Testis (tissue), 3 donors: ENCODE data around the gene NPAS3. TPM values are rescaled to one million over a fixed set of nuclear protein-coding genes. Genes with fewer than 3 reads are reported as not detected.

Experiments
- DNase-seq: peaks from one replicate; pipeline ENCODE4 v3.0.0-alpha.2; 2019
- H3K27ac ChIP-seq, 2 donors: fragments of 200-600 bp; sonication (generic); one replicate each; pipeline ENCODE4 v1.5.1; 2019
- H3K27me3 ChIP-seq: fragments of 200-600 bp; sonication (generic); one replicate; pipeline ENCODE4 v1.5.1; 2019
- H3K36me3 ChIP-seq: fragments of 200-600 bp; sonication (generic); one replicate; pipeline ENCODE4 v1.5.1; 2017; ENCODE audit warnings: low read depth; ENCODE audit errors: missing control alignments
- H3K4me1 ChIP-seq: fragments of 200-600 bp; sonication (generic); one replicate; pipeline ENCODE4 v1.5.1; 2019
- H3K4me3 ChIP-seq, 2 donors: fragments of 200-600 bp; sonication (generic); one replicate each; pipeline ENCODE4 v1.5.1; 2017 to 2019
- H3K9me3 ChIP-seq: fragments of 200-600 bp; sonication (generic); one replicate; pipeline ENCODE4 v1.5.1; 2017
- CTCF ChIP-seq, 3 experiments: fragments of 450-650 bp in 2 of 3; fragments of 200-600 bp in 1 of 3; sonication (generic) in 1 of 3; IDR thresholded peaks; one replicate each; pipeline ENCODE4 v1.5.1; 2016 to 2019; ENCODE audit warnings: antibody characterized with exemption in 3 of 3, mild to moderate bottlenecking in 2 of 3, moderate library complexity in 1 of 3
- POLR2A ChIP-seq: fragments of 450-650 bp; IDR thresholded peaks from one replicate; pipeline ENCODE4 v1.6.1; 2017; ENCODE audit warnings: antibody characterized with exemption, mild to moderate bottlenecking, moderate library complexity
- WGBS, 2 donors: methylation state at CpG; one replicate each; pipeline ENCODE4 v1.1.5; 2018; 5-methylcytosine and 5-hydroxymethylcytosine counted together
- intact Hi-C: fragments of 100-400 bp; cut with DNase I; formaldehyde crosslinking; loops from one replicate; pipeline ENCODE4 v1.15.1; 2023; ENCODE audit warnings: low total_unique reads
- polyA plus RNA-seq: library from polyadenylated mRNA; stranded (reverse); fragments of 350-450 nt; fragmentation: Illumina TruSeq; extraction: RNeasy Lipid Tissue Mini Kit (QIAGEN cat#74804); gene quantifications from one replicate; pipeline ENCODE4 v1.2.3, GENCODE V29; 2014; ENCODE audit warnings: low read depth, low replicate concordance; ENCODE audit not compliant: insufficient read depth
- total RNA-seq, 2 donors: library from RNA; depleted of rRNA; stranded (reverse); fragments of >200 nt; gene quantifications; one replicate each; pipeline ENCODE4 v1.2.3, GENCODE V29; 2016

NPAS3 gene
- total and polyA plus RNA-seq, 3 donors from 2014 or later, result 1.1 to 3.7 (median 1.8) TPM

- Histone ChIP-seq H3K27ac (no peak overlapping the region), H3K36me3 (no peaks in the 10 kb centered on the region), H3K9me3 (no peaks in the 10 kb centered on the region), H3K4me3 (no peak overlapping the region), H3K4me1 (no peaks in the 10 kb centered on the region), H3K27me3 (no peaks in the 10 kb centered on the region)
- 87 to 88% methylated on average over 11 of the region's 11 CpGs for WGBS, 2 donors
- intact Hi-C loops, result no loop called here
- TF ChIP-seq POLR2A (no peak), CTCF (IDR thresholded peaks at IDR 0.05) (no peak)
- DNase-seq, result no peak
Observed at GRCh38 chr14:33449703-33450395, 511.2 kb downstream of the NPAS3 start.

- DNase-seq, result no peak
- H3K27ac ChIP-seq, result no peak overlapping the region
- H3K36me3 ChIP-seq, result no peaks in the 10 kb centered on the region
- 71 to 84% methylated on average over 2 of the region's 2 CpGs for WGBS, 2 donors
- TF ChIP-seq POLR2A (no peak), CTCF (IDR thresholded peaks at IDR 0.05) (no peak)
- H3K9me3 ChIP-seq, result no peaks in the 10 kb centered on the region
- intact Hi-C loops, result no loop called here
- no peaks in the 10 kb centered on the region for H3K4me1 ChIP-seq
- H3K27me3 ChIP-seq, result no peaks in the 10 kb centered on the region
- H3K4me3 ChIP-seq, result no peak overlapping the region
Observed at GRCh38 chr14:33450416-33450815, 511.7 kb downstream of the NPAS3 start.

GRCh38 chr14:33451211-33451610, 512.5 kb downstream of the NPAS3 start:
- no peaks in the 10 kb centered on the region for H3K4me1 ChIP-seq
- no peaks in the 10 kb centered on the region for H3K27me3 ChIP-seq
- H3K36me3 ChIP-seq, result no peaks in the 10 kb centered on the region
- TF ChIP-seq CTCF (IDR thresholded peaks at IDR 0.05), result no peak
- no peak for TF ChIP-seq POLR2A
- intact Hi-C loops, result no loop called here
- H3K9me3 ChIP-seq, result no peaks in the 10 kb centered on the region
- no peak overlapping the region for H3K27ac ChIP-seq
- H3K4me3 ChIP-seq, result no peak overlapping the region
- WGBS, 2 donors, result 78 to 87% methylated on average over 3 of the region's 3 CpGs
- DNase-seq, result no peak

- no peak overlapping the region for H3K27ac ChIP-seq
- intact Hi-C loops, result no loop called here
- 87 to 90% methylated on average over 3 of the region's 3 CpGs for WGBS, 2 donors
- no peaks in the 10 kb centered on the region for H3K4me1 ChIP-seq
- no peaks in the 10 kb centered on the region for H3K9me3 ChIP-seq
- H3K36me3 ChIP-seq, result no peaks in the 10 kb centered on the region
- H3K4me3 ChIP-seq, result no peak overlapping the region
- no peak for DNase-seq
- no peaks in the 10 kb centered on the region for H3K27me3 ChIP-seq
- TF ChIP-seq POLR2A (no peak), CTCF (IDR thresholded peaks at IDR 0.05) (no peak)
Observed at GRCh38 chr14:33452995-33453394, 514.3 kb downstream of the NPAS3 start.

- TF ChIP-seq CTCF (IDR thresholded peaks at IDR 0.05), result no peak
- TF ChIP-seq POLR2A, result no peak
- Histone ChIP-seq H3K9me3 (no peaks in the 10 kb centered on the region), H3K4me1 (no peaks in the 10 kb centered on the region), H3K27me3 (no peaks in the 10 kb centered on the region), H3K27ac (no peak overlapping the region), H3K36me3 (no peaks in the 10 kb centered on the region), H3K4me3 (no peak overlapping the region)
- intact Hi-C loops, result no loop called here
- DNase-seq, result no peak
- WGBS, 2 donors, result 27 to 48% methylated on average over 1 of the region's 1 CpG
Observed at GRCh38 chr14:33454022-33454595, 515.4 kb downstream of the NPAS3 start.
